K562 (cell line): ENCODE results near the gene GOLPH3L. TPM values are rescaled to one million over a fixed set of nuclear protein-coding genes. Genes with fewer than 3 reads are reported as not detected.

Experiments
- CEBPB ChIP-seq: fragments of 450-650 bp; IDR thresholded peaks from 2 replicates; pipeline ENCODE4 v1.6.1; 2016; ENCODE audit warnings: missing genetic modification characterization, missing compliant biosample characterization
- CREB1 ChIP-seq, 2 experiments: sonication (generic) in 1 of 2; formaldehyde crosslinking in 1 of 2; IDR thresholded peaks; 2 replicates each; pipeline versions ENCODE4 v1.6.1 to v1.8.0; 2012 to 2022; ENCODE audit warnings: inconsistent platforms in 1 of 2, mild to moderate bottlenecking in 1 of 2, missing genetic modification reagents in 1 of 2, moderate library complexity in 1 of 2
- ETV1 ChIP-seq: fragments of 450-650 bp; conservative IDR thresholded peaks from 2 replicates; pipeline ENCODE4 v1.6.1; 2016; ENCODE audit warnings: missing genetic modification characterization, control low read depth, low read depth, missing compliant biosample characterization
- HBP1 ChIP-seq: fragments of 450-650 bp; formaldehyde crosslinking; IDR thresholded peaks from 2 replicates; pipeline ENCODE4 v1.4.0; 2022; ENCODE audit warnings: missing genetic modification characterization
- HMGXB4 ChIP-seq: sonication (generic); formaldehyde crosslinking; IDR thresholded peaks from 2 replicates; pipeline ENCODE4 v1.8.1; 2023; ENCODE audit warnings: mild to moderate bottlenecking, missing genetic modification reagents
- LEF1 ChIP-seq: fragments of 450-650 bp; IDR thresholded peaks from 2 replicates; pipeline ENCODE4 v1.6.1; 2016; ENCODE audit warnings: mild to moderate bottlenecking
- MTA1 ChIP-seq: fragments of 450-650 bp; IDR thresholded peaks from 2 replicates; pipeline ENCODE4 v1.6.1; 2017; ENCODE audit warnings: borderline replicate concordance
- PML ChIP-seq: IDR thresholded peaks from 2 replicates; pipeline ENCODE4 v1.6.1; 2012; ENCODE audit warnings: low read length, inconsistent platforms
- POLR2H ChIP-seq: IDR thresholded peaks from 2 replicates; pipeline ENCODE4 v1.6.1; 2016; ENCODE audit warnings: missing genetic modification characterization, low read depth, mild to moderate bottlenecking, control low read depth, missing compliant biosample characterization, moderate library complexity
- TAF1 ChIP-seq: IDR thresholded peaks from 2 replicates; pipeline ENCODE4 v1.6.1; 2011; ENCODE audit warnings: mild to moderate bottlenecking, low read length, moderate library complexity; ENCODE audit not compliant: insufficient read depth, control insufficient read depth, severe bottlenecking; ENCODE audit errors: extremely low read depth
- TRIM25 ChIP-seq: fragments of 450-650 bp; IDR thresholded peaks from 2 replicates; pipeline ENCODE4 v1.7.0; 2016; ENCODE audit warnings: borderline replicate concordance
- ZFX ChIP-seq: sonication (generic); formaldehyde crosslinking; IDR thresholded peaks from 2 replicates; pipeline ENCODE4 v1.8.0; 2022; ENCODE audit warnings: mild to moderate bottlenecking, missing genetic modification reagents, moderate library complexity
- ZNF140 ChIP-seq: fragments of 250-450 bp; sonication (Bioruptor Pico); IDR thresholded peaks from 2 replicates; pipeline ENCODE4 v1.8.0; 2021; ENCODE audit warnings: moderate library complexity, mild to moderate bottlenecking, inconsistent platforms
- ZNF263 ChIP-seq: sonication (generic); formaldehyde crosslinking; IDR thresholded peaks from 2 replicates; pipeline ENCODE4 v1.8.0; 2022; ENCODE audit warnings: mild to moderate bottlenecking, missing genetic modification reagents, borderline replicate concordance
- ZNF592 ChIP-seq: fragments of 450-650 bp; IDR thresholded peaks from 2 replicates; pipeline ENCODE4 v1.6.1; 2017; ENCODE audit warnings: antibody characterized with exemption, mild to moderate bottlenecking
- polyA plus RNA-seq, 8 experiments: library from polyadenylated mRNA; depleted of rRNA in 4 of 8; stranded (reverse) in 5 of 8; unstranded in 3 of 8; fragments of >200 nt; fragmentation: Nextera tagmentation in 2 of 8; fragmentation: Illumina TruSeq in 1 of 8; extraction: Ambion mirVana in 2 of 8; extraction: Trizol in 1 of 8; gene quantifications; 2 replicates each; pipeline versions ENCODE4 v1.2.1 to v1.2.3, GENCODE V29; 2011 to 2014; ENCODE audit warnings: inconsistent platforms in 1 of 8, missing spikeins in 1 of 8
- total RNA-seq, 7 experiments: library from RNA; depleted of rRNA in 6 of 7; stranded (reverse); fragments of >200 nt in 6 of 7; fragmentation: Illumina TruSeq in 2 of 7; extraction: Trizol in 2 of 7; gene quantifications; 2 replicates each; pipeline versions ENCODE4 v1.2.1 to v1.2.3, GENCODE V29; 2011 to 2021; ENCODE audit warnings: low replicate concordance in 1 of 7

Gene GOLPH3L
- total and polyA plus RNA-seq, 9 of the 15 experiments (the other 6 are each of a cell fraction or from before 2014, with no cell fraction given), result 8.1 to 42.1 (median 21.6) TPM

- TF ChIP-seq ZNF592 (no peak), ZNF263 (CRISPR knock-in tag) (no peak; the same call in 1 of the 2 replicates), CEBPB (tag) (no peak), MTA1 (no peak), ZFX (CRISPR knock-in tag) (no peak), LEF1 (peak; percentile 53; the same call in 1 of the 2 replicates), HBP1 (no peak), HMGXB4 (CRISPR knock-in tag) (no peak), ETV1 (tag) (no peak), PML (no peak), TAF1 (peak; percentile 34), POLR2H (tag) (peak; percentile 45; the same call in 1 of the 2 replicates), TRIM25 (no peak), ZNF140 (CRISPR knock-in tag) (no peak), CREB1 (IDR thresholded peaks at IDR 0.05) (no peak; the same call in 1 of the 2 replicates), CREB1 (CRISPR knock-in tag; IDR thresholded peaks at IDR 0.05) (no peak; the same call in 1 of the 2 replicates)
These were observed at the start of gene GOLPH3L (continued) for GRCh38 chr1:150696995-150697927.
